OCI-LY7 (cell line): ENCODE data around the gene MLST8. TPM values are rescaled to one million over a fixed set of nuclear protein-coding genes. Genes with fewer than 3 reads are reported as not detected.
A peak's percentile ranks its signal among the peaks of the same experiment; 100 is the strongest.

Source experiments
- Bru-seq: library from RNA; stranded (reverse); fragments of 400-500 nt; gene quantifications from one replicate; lab custom pipeline; 2021; lab: Mats Ljungman, UMichigan
- BruChase-seq, 2 experiments: library from RNA; stranded (reverse); fragments of 400-500 nt; gene quantifications; one replicate each; lab custom pipeline; 2021; lab: Mats Ljungman, UMichigan
- BruUV-seq: library from RNA; stranded (reverse); fragments of 400-500 nt; replicated peaks from 2 replicates; lab custom pipeline; 2021; lab: Mats Ljungman, UMichigan
- CTCF ChIA-PET: fragments of 300-600 bp; sonication (Branson Sonifier 250); formaldehyde crosslinking; loops from one replicate; lab custom pipeline; 2022; ENCODE audit warnings: antibody characterized with exemption; ENCODE audit not compliant: unreplicated experiment; lab: Charles Lee
- POLR2A ChIA-PET: fragments of 300-600 bp; sonication (Branson Sonifier 250); formaldehyde crosslinking; loops from one replicate; lab custom pipeline; 2022; ENCODE audit warnings: antibody characterized with exemption; lab: Charles Lee
- DNase-seq: peaks from one replicate; pipeline ENCODE4 v3.0.0-alpha.2; 2015; ENCODE audit warnings: low spot score
- H2AFZ ChIP-seq: fragments of 200-600 bp; sonication (generic), shearing (Covaris generic); 2 replicates; pipeline ENCODE4 v1.6.1; 2014; ENCODE audit warnings: mild to moderate bottlenecking, antibody characterized with exemption, low read length, moderate library complexity
- H3K27ac ChIP-seq: fragments of 200-600 bp; sonication (generic); 2 replicates; pipeline ENCODE4 v1.5.1; 2014; ENCODE audit warnings: mixed run types, low read depth, mild to moderate bottlenecking, moderate library complexity, low read length, inconsistent platforms; ENCODE audit not compliant: poor library complexity, severe bottlenecking
- H3K36me3 ChIP-seq: fragments of 200-600 bp; sonication (generic); 2 replicates; pipeline ENCODE4 v1.6.1; 2014; ENCODE audit warnings: mild to moderate bottlenecking, antibody characterized with exemption, low read length, moderate library complexity, mixed read lengths; ENCODE audit not compliant: insufficient read depth
- H3K4me1 ChIP-seq: fragments of 200-600 bp; sonication (generic); 2 replicates; pipeline ENCODE4 v1.5.1; 2014; ENCODE audit warnings: mild to moderate bottlenecking, low read length; ENCODE audit not compliant: insufficient read depth, poor library complexity, severe bottlenecking
- H3K4me2 ChIP-seq: fragments of 200-600 bp; sonication (generic); 2 replicates; pipeline ENCODE4 v1.6.1; 2014; ENCODE audit warnings: mild to moderate bottlenecking, low read length
- H3K4me3 ChIP-seq: fragments of 200-600 bp; sonication (generic); 2 replicates; pipeline ENCODE4 v1.5.1; 2014; ENCODE audit warnings: mild to moderate bottlenecking, low read depth, low read length; ENCODE audit not compliant: poor library complexity, severe bottlenecking
- H3K79me2 ChIP-seq: fragments of 200-600 bp; sonication (generic); 2 replicates; pipeline ENCODE4 v1.6.1; 2016; ENCODE audit warnings: low read depth, mild to moderate bottlenecking, low read length, moderate library complexity, mixed read lengths; ENCODE audit not compliant: insufficient read depth
- H3K9me2 ChIP-seq: fragments of 200-600 bp; sonication (generic); 2 replicates; pipeline ENCODE4 v1.6.1; 2016; ENCODE audit warnings: mild to moderate bottlenecking, low read length, mixed read lengths; ENCODE audit not compliant: insufficient read depth
- H3K9me3 ChIP-seq: fragments of 200-600 bp; sonication (generic); 2 replicates; pipeline ENCODE4 v1.6.1; 2014; ENCODE audit warnings: mild to moderate bottlenecking, mixed run types, low read length, mixed read lengths
- H4K20me1 ChIP-seq: fragments of 200-600 bp; sonication (generic); 2 replicates; pipeline ENCODE4 v1.6.1; 2014; ENCODE audit warnings: mild to moderate bottlenecking, antibody characterized with exemption, low read length, moderate library complexity, mixed read lengths; ENCODE audit not compliant: insufficient read depth
- EZH2phosphoT487 ChIP-seq: fragments of 200-600 bp; sonication (generic); IDR thresholded peaks from 2 replicates; pipeline ENCODE4 v1.6.1; 2018; ENCODE audit warnings: low read depth, borderline replicate concordance, mild to moderate bottlenecking, mixed run types, antibody characterized with exemption, low read length, moderate library complexity, mixed read lengths
- intact Hi-C: fragments of 100-400 bp; cut with micrococcal nuclease; formaldehyde crosslinking; loops from one replicate; pipeline ENCODE4 v1.10.0; 2022; ENCODE audit not compliant: unreplicated experiment
- long read RNA-seq: library from polyadenylated mRNA; stranded (forward); transcript quantifications from one replicate; pipeline ENCODE4 v2.0.0, GENCODE V29; 2022
- total RNA-seq, 2 experiments: library from RNA; depleted of rRNA in 1 of 2; stranded (reverse); fragments of >200 nt in 1 of 2; shearing (Covaris generic) in 1 of 2; gene quantifications; 2 replicates each; pipeline ENCODE4 v1.2.3, GENCODE V29; 2014 to 2022
- TF ChIP-seq, protein P1 (sequence below): fragments of 200-600 bp; sonication (generic); conservative IDR thresholded peaks from 2 replicates; pipeline ENCODE4 v1.5.1; 2014; ENCODE audit warnings: mild to moderate bottlenecking, antibody characterized with exemption, low read length, moderate library complexity, mixed read lengths

The MLST8 gene, protein sequence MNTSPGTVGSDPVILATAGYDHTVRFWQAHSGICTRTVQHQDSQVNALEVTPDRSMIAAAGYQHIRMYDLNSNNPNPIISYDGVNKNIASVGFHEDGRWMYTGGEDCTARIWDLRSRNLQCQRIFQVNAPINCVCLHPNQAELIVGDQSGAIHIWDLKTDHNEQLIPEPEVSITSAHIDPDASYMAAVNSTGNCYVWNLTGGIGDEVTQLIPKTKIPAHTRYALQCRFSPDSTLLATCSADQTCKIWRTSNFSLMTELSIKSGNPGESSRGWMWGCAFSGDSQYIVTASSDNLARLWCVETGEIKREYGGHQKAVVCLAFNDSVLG
- total RNA-seq (2014; rRNA removed; shearing (Covaris generic)) (57.1 and 65.4 TPM in 2 replicates), total RNA-seq (2022) (68.6 and 71.3 TPM in 2 replicates), Bru-seq, nascent RNA (percentile 64 among the genes with signal in this experiment), BruChase-seq, experiment 1, labeled RNA remaining after a 6-hour chase (percentile 62 among the genes with signal in this experiment), BruChase-seq, experiment 2, labeled RNA remaining after a 2-hour chase (percentile 61 among the genes with signal in this experiment)
- long read RNA-seq, transcript MLST8-203 (9 exons, 1,691 nt) = minor isoform, 28 of 169 reads
- long read RNA-seq, transcript MLST8-215 (9 exons, 1,861 nt) = major isoform, 37 of 169 reads
- long read RNA-seq, transcript MLST8-232 (9 exons, 1,870 nt) = minor isoform, 31 of 169 reads
- long read RNA-seq, transcript MLST8-230 (8 exons, 2,116 nt) = minor isoform, 10 of 169 reads
- long read RNA-seq, partial matches to known transcripts = 11 of 169 reads
- long read RNA-seq, other reads (novel, unspliced or antisense) = 43 of 169 reads

DNA sequence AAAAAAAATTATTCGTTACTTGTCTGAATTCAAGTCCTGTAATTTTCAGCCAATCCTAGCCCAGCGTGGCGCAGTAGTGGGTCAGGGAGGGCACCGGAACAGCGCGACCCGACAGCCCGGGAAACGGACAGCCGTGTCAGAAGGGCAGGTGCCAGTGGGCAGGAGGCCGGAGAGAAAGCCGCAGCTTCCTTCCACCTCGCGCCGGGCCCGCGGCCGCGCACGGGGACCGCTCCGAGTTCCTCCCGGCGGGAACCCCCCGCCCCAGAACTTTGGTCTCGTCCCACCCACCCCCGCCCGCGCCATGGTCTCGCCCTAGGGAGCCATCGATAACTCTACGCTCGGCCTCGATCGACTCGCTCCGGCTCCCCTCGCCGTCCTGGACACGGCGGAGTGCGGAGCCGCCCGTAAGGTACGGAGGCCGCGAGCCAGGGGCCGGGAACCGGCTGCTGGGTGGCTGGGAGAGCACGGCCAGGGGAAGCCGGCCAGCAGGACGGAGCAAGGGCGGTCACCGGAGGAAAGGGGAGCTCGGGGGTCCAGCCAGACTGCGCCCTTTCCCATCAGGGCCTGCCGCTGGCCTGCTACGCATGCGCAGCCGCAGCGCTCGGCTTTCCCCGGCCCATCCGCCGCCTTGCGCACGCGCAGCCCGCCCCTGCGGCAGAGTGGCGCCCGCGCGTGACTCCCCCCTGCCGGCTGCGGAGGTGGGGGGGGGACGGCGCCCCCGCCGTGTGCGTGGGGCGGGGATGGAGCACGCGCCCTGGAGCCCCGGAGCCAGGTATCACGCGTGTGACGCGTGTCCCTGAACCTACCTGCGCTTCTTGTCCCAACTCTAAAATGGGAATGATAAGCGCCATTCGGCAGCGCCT, at the start of gene MLST8:
TSS of gene MLST8 (plus strand) at position 351 of the 863 bp plus-strand sequence. CDS start 632 bp downstream, outside the sequence.
- Histone ChIP-seq H3K79me2 (peaks cover 12% of the 10 kb centered on the region; the same call in 1 of the 2 replicates), H2AFZ (peak within 1 kb of the TSS; percentile 86), H3K9me2 (no peaks in the 10 kb centered on the region), H4K20me1 (no peaks in the 10 kb centered on the region), H3K9me3 (no peaks in the 10 kb centered on the region), H3K4me1 (peaks cover 13% of the 10 kb centered on the region), H3K36me3 (peaks cover 35% of the 10 kb centered on the region), H3K4me3 (peak within 1 kb of the TSS; percentile 79), H3K27ac (peak within 1 kb of the TSS; percentile 64), H3K4me2 (peak within 1 kb of the TSS; percentile 95)
- peak; percentile 92 for DNase-seq
- ChIA-PET POLR2A (interaction anchor here (0.9 to 1.1 kb wide), 3 partner anchors 9 to 49 kb away, joined by 3 to 5 read pairs (median 4); partner anchors contain the start of gene PGP), CTCF (no interaction called here)
- TF ChIP-seq EZH2phosphoT487 = no peak
- TF ChIP-seq, protein P1, sequence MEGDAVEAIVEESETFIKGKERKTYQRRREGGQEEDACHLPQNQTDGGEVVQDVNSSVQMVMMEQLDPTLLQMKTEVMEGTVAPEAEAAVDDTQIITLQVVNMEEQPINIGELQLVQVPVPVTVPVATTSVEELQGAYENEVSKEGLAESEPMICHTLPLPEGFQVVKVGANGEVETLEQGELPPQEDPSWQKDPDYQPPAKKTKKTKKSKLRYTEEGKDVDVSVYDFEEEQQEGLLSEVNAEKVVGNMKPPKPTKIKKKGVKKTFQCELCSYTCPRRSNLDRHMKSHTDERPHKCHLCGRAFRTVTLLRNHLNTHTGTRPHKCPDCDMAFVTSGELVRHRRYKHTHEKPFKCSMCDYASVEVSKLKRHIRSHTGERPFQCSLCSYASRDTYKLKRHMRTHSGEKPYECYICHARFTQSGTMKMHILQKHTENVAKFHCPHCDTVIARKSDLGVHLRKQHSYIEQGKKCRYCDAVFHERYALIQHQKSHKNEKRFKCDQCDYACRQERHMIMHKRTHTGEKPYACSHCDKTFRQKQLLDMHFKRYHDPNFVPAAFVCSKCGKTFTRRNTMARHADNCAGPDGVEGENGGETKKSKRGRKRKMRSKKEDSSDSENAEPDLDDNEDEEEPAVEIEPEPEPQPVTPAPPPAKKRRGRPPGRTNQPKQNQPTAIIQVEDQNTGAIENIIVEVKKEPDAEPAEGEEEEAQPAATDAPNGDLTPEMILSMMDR = peak; percentile 29; the same call in 1 of the 2 replicates
- no TSS peak for BruUV-seq
- intact Hi-C loops = loop anchor here (1.0 kb wide), 1 partner anchor 18 kb away; the partner anchor contains the start of gene E4F1

DNA sequence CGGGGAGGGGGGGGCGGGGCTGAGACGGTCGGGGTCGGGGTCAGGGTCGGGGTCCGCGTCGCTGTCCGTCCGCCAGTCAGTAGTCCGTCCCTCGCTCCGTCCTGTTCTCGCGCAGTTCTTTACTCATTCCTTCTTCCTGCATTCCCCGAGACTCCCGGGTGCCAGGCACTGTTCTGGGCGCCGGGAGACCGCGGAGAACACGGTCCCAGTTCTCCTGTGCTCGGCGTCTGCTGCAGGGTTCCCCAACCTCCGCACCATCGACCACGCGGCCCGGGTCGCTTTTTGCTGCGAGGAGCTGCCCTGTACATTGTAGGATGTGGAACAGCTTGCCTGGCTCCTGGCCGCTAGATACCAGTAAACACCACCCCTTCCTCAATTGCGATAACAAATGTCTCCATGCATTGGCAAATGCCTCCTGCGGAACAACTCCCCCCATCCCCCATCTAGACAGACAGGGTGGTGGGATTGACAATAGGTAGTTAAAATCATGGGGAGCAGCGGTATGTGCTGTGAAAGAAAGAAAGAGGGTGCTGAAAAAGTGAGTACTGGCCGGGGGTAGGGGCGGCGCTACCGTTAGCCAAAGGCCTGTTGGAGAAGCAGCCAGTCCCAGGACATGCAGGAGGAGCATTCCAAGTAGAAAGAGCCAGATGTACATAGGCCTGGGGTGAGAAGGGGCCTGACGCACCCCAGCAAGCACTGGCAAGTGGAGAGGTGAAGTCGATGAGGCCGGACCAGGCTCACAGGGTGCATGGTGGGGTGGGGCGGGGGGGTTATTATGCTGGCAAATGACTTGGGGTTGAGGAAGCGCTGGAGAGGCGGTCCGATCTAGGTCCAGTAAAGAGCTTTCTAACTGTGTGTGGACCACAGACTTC, 49.0 kb upstream of the MLST8 start:
- DNase-seq = peak; percentile 36
- peaks cover 31% of the 10 kb centered on the region for H3K4me1 ChIP-seq
- no peaks in the 10 kb centered on the region for H3K9me3 ChIP-seq
- CTCF ChIA-PET = interaction anchor here (0.6 kb wide), 4 partner anchors 64 to 1436 kb away, joined by 3 to 4 read pairs (median 4); no protein-coding TSS in a partner anchor
- intact Hi-C loops = loop anchor here (2.0 to 10.0 kb wide), 2 partner anchors 113 to 269 kb away; partner anchors contain the start of genes CCNF and RNPS1
- H3K36me3 ChIP-seq = peaks cover 44% of the 10 kb centered on the region
- no peak overlapping the region for H2AFZ ChIP-seq
- H4K20me1 ChIP-seq = peaks cover 17% of the 10 kb centered on the region
- peak overlapping the region; percentile 92 for H3K4me2 ChIP-seq
- POLR2A ChIA-PET = interaction anchor here (0.6 to 1.6 kb wide), 11 partner anchors 9 to 943 kb away, joined by 3 to 10 read pairs (median 3); partner anchors contain the start of genes PGP, RPS2 and ZSCAN10
- peaks cover 60% of the 10 kb centered on the region for H3K79me2 ChIP-seq
- H3K9me2 ChIP-seq = no peaks in the 10 kb centered on the region
- peak overlapping the region; percentile 100 for H3K4me3 ChIP-seq
- peak overlapping the region; percentile 20 for H3K27ac ChIP-seq
- TF ChIP-seq EZH2phosphoT487 = no peak
- TF ChIP-seq, protein P1 = no peak
- no TSS peak for BruUV-seq
